Glutamatergic neuron (in vitro differentiated cells): Measurements from ENCODE around the gene OLFM4. TPM values are rescaled to one million over a fixed set of nuclear protein-coding genes. Genes with fewer than 3 reads are reported as not detected.

Source experiments
- DNase-seq: peaks from one replicate; pipeline ENCODE4 v3.0.0; 2022
- H3K27ac Mint-ChIP-seq: one replicate; pipeline ENCODE4 v1.8.0; 2020; ENCODE audit warnings: mild to moderate bottlenecking, mixed read lengths, inconsistent platforms; ENCODE audit not compliant: unreplicated experiment
- H3K27me3 Mint-ChIP-seq: one replicate; pipeline ENCODE4 v1.8.0; 2020; ENCODE audit warnings: mild to moderate bottlenecking, moderate library complexity, mixed read lengths, inconsistent platforms; ENCODE audit not compliant: unreplicated experiment
- H3K36me3 Mint-ChIP-seq: one replicate; pipeline ENCODE4 v1.8.0; 2020; ENCODE audit warnings: mild to moderate bottlenecking, mixed read lengths, inconsistent platforms; ENCODE audit not compliant: unreplicated experiment
- H3K4me1 Mint-ChIP-seq: one replicate; pipeline ENCODE4 v1.8.0; 2020; ENCODE audit warnings: mild to moderate bottlenecking, low read depth, mixed read lengths, inconsistent platforms; ENCODE audit not compliant: unreplicated experiment
- H3K4me3 Mint-ChIP-seq: one replicate; pipeline ENCODE4 v1.8.0; 2020; ENCODE audit warnings: mild to moderate bottlenecking, mixed read lengths, inconsistent platforms; ENCODE audit not compliant: unreplicated experiment
- H3K9me3 Mint-ChIP-seq: one replicate; pipeline ENCODE4 v1.8.0; 2020; ENCODE audit warnings: mild to moderate bottlenecking, moderate library complexity, mixed read lengths, inconsistent platforms; ENCODE audit not compliant: unreplicated experiment
- total RNA-seq: library from RNA; stranded (reverse); fragmentation: NEBNext Ultra II Directional; extraction: Animal tissue kit (Norgen Biotek cat#: 25700); gene quantifications from one replicate; pipeline ENCODE4 v1.2.1, GENCODE V29; 2021; ENCODE audit not compliant: unreplicated experiment
- TF ChIP-seq, protein P1 (sequence below): fragments of 200-600 bp; sonication (generic); IDR thresholded peaks from one replicate; pipeline ENCODE4 v1.5.0; 2021; ENCODE audit not compliant: partially characterized antibody, unreplicated experiment

OLFM4 gene
- total RNA-seq, 1 donor from 2014 or later: 0.15 TPM

DNA sequence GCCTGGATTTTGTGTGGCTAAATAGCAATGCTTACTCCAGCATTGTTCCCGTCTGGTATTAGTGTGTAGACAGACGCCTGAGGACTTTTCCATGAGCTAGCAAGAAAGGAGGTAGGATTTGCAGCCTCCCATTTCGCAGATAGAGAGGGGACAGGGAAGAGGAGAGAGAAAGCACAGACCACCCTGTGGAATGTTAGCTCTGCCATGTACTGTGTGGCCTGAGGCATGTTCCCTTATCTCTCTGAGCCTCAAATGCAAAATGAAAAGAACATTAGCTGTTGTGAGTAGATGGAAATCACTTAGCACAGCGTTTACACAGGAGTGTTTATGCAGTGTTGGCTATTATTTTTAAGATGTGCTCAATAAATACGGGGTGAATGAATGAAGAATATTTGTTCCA lies 45.5 kb downstream of the OLFM4 start:
- Mint-ChIP-seq H3K9me3 (peaks cover 8% of the 10 kb centered on the region), H3K4me1 (peaks cover 33% of the 10 kb centered on the region), H3K36me3 (peaks cover 6% of the 10 kb centered on the region), H3K4me3 (no peak overlapping the region), H3K27ac (no peak overlapping the region), H3K27me3 (peaks cover 5% of the 10 kb centered on the region)
- no peak for DNase-seq
- TF ChIP-seq, protein P1, sequence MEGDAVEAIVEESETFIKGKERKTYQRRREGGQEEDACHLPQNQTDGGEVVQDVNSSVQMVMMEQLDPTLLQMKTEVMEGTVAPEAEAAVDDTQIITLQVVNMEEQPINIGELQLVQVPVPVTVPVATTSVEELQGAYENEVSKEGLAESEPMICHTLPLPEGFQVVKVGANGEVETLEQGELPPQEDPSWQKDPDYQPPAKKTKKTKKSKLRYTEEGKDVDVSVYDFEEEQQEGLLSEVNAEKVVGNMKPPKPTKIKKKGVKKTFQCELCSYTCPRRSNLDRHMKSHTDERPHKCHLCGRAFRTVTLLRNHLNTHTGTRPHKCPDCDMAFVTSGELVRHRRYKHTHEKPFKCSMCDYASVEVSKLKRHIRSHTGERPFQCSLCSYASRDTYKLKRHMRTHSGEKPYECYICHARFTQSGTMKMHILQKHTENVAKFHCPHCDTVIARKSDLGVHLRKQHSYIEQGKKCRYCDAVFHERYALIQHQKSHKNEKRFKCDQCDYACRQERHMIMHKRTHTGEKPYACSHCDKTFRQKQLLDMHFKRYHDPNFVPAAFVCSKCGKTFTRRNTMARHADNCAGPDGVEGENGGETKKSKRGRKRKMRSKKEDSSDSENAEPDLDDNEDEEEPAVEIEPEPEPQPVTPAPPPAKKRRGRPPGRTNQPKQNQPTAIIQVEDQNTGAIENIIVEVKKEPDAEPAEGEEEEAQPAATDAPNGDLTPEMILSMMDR: no peak

DNA sequence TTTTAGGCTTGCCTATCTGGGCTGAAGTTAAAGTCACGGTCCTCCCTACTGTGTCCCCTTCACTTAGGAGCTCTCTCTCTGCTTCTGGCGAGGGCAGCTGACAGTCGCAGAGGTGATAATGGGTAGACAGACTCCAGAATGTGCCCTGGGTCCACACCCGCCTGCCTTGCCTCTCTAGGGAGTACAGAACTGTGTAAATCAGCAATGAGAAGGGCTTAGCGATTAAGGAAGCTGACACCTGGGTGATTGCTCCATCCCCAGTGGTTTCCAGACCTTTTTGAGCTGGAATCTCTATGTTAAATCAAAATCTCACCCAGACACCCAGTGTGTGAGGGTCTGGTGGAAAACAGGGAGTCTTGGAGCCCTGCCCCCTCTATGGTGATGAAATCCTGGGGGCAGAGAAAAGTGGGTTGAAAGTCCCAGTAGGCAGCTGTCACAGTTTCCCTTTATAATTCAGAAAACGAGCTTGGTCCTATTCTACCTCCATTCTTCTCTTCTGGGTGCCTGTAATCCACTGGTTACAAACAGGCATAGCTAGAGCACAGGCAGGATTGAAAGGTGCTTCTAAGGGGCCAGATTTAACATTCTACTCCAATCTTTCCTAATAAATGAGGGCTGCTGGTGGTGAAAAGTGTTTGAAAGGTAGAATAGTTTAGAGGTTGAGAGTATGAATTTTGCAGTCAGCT lies 46.9 kb downstream of the OLFM4 start:
- peaks cover 8% of the 10 kb centered on the region for H3K9me3 Mint-ChIP-seq
- peaks cover 3% of the 10 kb centered on the region for H3K27me3 Mint-ChIP-seq
- H3K4me1 Mint-ChIP-seq: peaks cover 25% of the 10 kb centered on the region
- H3K36me3 Mint-ChIP-seq: peaks cover 6% of the 10 kb centered on the region
- DNase-seq: no peak
- TF ChIP-seq, protein P1: no peak
- no peak overlapping the region for H3K27ac Mint-ChIP-seq
- no peak overlapping the region for H3K4me3 Mint-ChIP-seq

DNA sequence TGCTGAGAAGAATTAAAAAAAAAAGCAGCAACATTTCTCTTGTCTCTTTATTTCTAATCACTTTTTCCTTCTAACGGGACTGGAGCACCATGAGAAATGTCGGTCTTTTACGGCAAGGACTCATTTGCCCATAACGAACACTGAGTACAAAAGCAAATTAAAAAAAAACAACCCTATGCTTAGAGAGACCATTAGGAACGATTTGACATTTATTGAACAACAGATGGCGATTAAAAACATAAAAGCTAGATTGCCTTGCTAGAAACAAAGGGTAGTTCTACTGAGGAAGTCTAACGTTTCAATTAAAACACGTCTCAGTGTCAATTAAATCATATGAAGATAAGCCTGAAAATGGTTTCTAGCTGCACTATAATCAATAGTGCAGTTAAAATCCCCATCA lies 51.1 kb downstream of the OLFM4 start:
- no peak overlapping the region for H3K27ac Mint-ChIP-seq
- peaks cover 16% of the 10 kb centered on the region for H3K4me1 Mint-ChIP-seq
- peaks cover 10% of the 10 kb centered on the region for H3K9me3 Mint-ChIP-seq

DNA sequence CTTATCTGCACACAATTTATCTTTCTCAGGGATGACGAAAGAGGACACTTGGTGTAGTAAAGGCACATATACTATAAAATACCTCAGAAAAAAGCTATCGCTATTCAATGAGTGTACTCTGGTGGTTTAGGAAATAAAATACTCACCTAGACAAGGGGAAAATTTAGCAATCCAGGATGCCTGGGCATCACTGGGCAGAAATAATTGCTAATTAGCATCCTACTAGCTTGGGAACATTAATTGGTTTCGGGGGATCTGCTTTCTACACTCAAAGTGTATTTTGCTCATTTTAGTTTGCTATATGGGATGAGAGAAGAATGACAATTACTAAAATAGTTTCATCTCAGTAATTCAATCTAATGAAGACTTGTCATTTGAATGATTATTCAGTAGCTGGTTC lies 60.3 kb downstream of the OLFM4 start:
- Mint-ChIP-seq H3K9me3 (peaks cover 2% of the 10 kb centered on the region), H3K27ac (no peak overlapping the region)

More for the DNA sequence above, 51.1 kb downstream of the OLFM4 start:
- Mint-ChIP-seq H3K27me3 (peaks cover 2% of the 10 kb centered on the region), H3K36me3 (peaks cover 11% of the 10 kb centered on the region), H3K4me3 (no peak overlapping the region)
- DNase-seq: no peak
- TF ChIP-seq, protein P1: no peak

DNA sequence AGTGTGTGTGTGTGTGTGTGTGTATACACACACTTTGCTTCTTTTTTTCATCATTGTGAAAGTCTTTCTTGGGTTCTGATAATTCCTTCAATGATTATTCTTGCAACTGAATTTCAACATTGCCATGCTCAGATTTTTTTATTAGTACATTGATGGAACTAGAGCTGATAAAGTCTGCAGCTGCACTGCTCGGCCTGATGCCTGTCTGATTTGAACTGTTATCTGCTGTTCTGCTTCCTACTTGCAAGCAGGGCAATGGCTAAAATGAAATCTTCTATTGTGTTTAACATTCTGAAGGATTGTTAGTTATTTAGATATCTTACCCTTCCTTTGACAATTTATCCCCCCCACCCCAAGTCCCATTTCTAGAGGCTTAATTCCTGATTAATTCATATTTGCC lies 61.3 kb downstream of the OLFM4 start:
- TF ChIP-seq, protein P1: no peak
- peaks cover 2% of the 10 kb centered on the region for H3K9me3 Mint-ChIP-seq
- H3K27ac Mint-ChIP-seq: no peak overlapping the region
- peaks cover 5% of the 10 kb centered on the region for H3K36me3 Mint-ChIP-seq
- no peak overlapping the region for H3K4me3 Mint-ChIP-seq
- DNase-seq: no peak
- H3K4me1 Mint-ChIP-seq: no peaks in the 10 kb centered on the region
- peaks cover 2% of the 10 kb centered on the region for H3K27me3 Mint-ChIP-seq

More for the DNA sequence above, 60.3 kb downstream of the OLFM4 start:
- peaks cover 2% of the 10 kb centered on the region for H3K27me3 Mint-ChIP-seq
- peaks cover 9% of the 10 kb centered on the region for H3K36me3 Mint-ChIP-seq
- TF ChIP-seq, protein P1: no peak
- H3K4me1 Mint-ChIP-seq: no peaks in the 10 kb centered on the region
- H3K4me3 Mint-ChIP-seq: no peak overlapping the region
- DNase-seq: no peak
